GM12878 (cell line): ENCODE results near the gene KRTAP1-1. TPM values are rescaled to one million over a fixed set of nuclear protein-coding genes. Genes with fewer than 3 reads are reported as not detected.

Experiments used
- ATAC-seq: fragments of 200-7000 bp; cut with Tn5 transposase; 3 replicates; pipeline ENCODE4 v1.9.1; 2020; ENCODE audit warnings: mild to moderate bottlenecking, moderate library complexity
- BruUV-seq: library from RNA; stranded (reverse); fragments of 400-500 nt; replicated peaks from 2 replicates; lab custom pipeline; 2021; lab: Mats Ljungman, UMichigan
- CTCF ChIA-PET: fragments of 300-600 bp; sonication (Branson Sonifier 250); formaldehyde crosslinking; extraction: SDS; loops from one replicate; lab custom pipeline; 2021; ENCODE audit warnings: inconsistent platforms; lab: Yijun Ruan, JAX
- POLR2A ChIA-PET: fragments of 350-600 bp; formaldehyde crosslinking; extraction: SDS; loops from one replicate; lab custom pipeline; 2021; ENCODE audit warnings: inconsistent platforms; lab: Charles Lee
- RAD21 ChIA-PET: fragments of 300-600 bp; sonication (Branson Sonifier 250); formaldehyde crosslinking; loops from one replicate; lab custom pipeline; 2023; ENCODE audit warnings: antibody characterized with exemption; ENCODE audit not compliant: unreplicated experiment; lab: Charles Lee
- SMC1A ChIA-PET: fragments of 300-600 bp; sonication (Branson Sonifier 250); formaldehyde crosslinking; loops from one replicate; lab custom pipeline; 2023; ENCODE audit not compliant: unreplicated experiment, uncharacterized antibody; lab: Charles Lee
- DNase-seq: peaks from one replicate; pipeline ENCODE4 v3.0.0-alpha.2; 2011; ENCODE audit warnings: low read depth, low spot score
- FAIRE-seq: peaks from 3 replicates; lab custom pipeline; 2011; peaks lifted over from hg19 to GRCh38; lab: Jason Lieb, UNC
- H2AFZ ChIP-seq: 2 replicates; pipeline ENCODE4 v1.6.0; 2011; ENCODE audit warnings: low read depth, low read length, control low read depth; ENCODE audit not compliant: control insufficient read depth
- H3K27ac ChIP-seq: 2 replicates; pipeline ENCODE4 v1.5.1; 2011; ENCODE audit warnings: control low read depth; ENCODE audit not compliant: control insufficient read depth, insufficient read depth
- H3K27me3 ChIP-seq, 2 experiments: replicated peaks in 1 of 2; 2 replicates each; pipeline versions ENCODE4 v1.6.0 to v1.6.1; 2011; ENCODE audit warnings: low read length in 1 of 2; ENCODE audit not compliant: control insufficient read depth in 2 of 2, insufficient read depth in 2 of 2
- H3K36me3 ChIP-seq, 2 experiments: 2 replicates each; pipeline ENCODE4 v1.5.1; 2011; ENCODE audit warnings: low read length in 1 of 2; ENCODE audit not compliant: control insufficient read depth in 2 of 2, insufficient read depth in 2 of 2
- H3K4me1 ChIP-seq: 2 replicates; pipeline ENCODE4 v1.6.1; 2011; ENCODE audit warnings: mild to moderate bottlenecking, low read length, moderate library complexity, mixed read lengths; ENCODE audit not compliant: control insufficient read depth, insufficient read depth
- H3K4me2 ChIP-seq: 2 replicates; pipeline ENCODE4 v1.6.0; 2011; ENCODE audit warnings: control low read depth; ENCODE audit not compliant: control insufficient read depth, insufficient read depth
- H3K4me3 ChIP-seq: fragments of 200-600 bp; sonication (generic); 2 replicates; pipeline ENCODE4 v1.5.1; 2016
- H3K79me2 ChIP-seq: 2 replicates; pipeline ENCODE4 v1.6.0; 2011; ENCODE audit warnings: low read length; ENCODE audit not compliant: control insufficient read depth, insufficient read depth
- H3K9ac ChIP-seq: 2 replicates; pipeline ENCODE4 v1.8.0; 2011; ENCODE audit warnings: low read length, control low read depth, mixed read lengths; ENCODE audit not compliant: control insufficient read depth, insufficient read depth
- H3K9me3 ChIP-seq: replicated peaks from 3 replicates; pipeline ENCODE4 v1.5.1; 2011; ENCODE audit warnings: mild to moderate bottlenecking, low read length; ENCODE audit not compliant: control insufficient read depth, insufficient read depth
- H4K20me1 ChIP-seq: 2 replicates; pipeline ENCODE4 v1.6.0; 2011; ENCODE audit not compliant: control insufficient read depth, insufficient read depth
- ATF2 ChIP-seq: IDR thresholded peaks from 2 replicates; pipeline ENCODE4 v1.6.1; 2012; ENCODE audit warnings: low read length, inconsistent platforms
- ATF3 ChIP-seq: IDR thresholded peaks from 2 replicates; pipeline ENCODE4 v1.6.1; 2011; ENCODE audit warnings: low read depth, mild to moderate bottlenecking, low read length, moderate library complexity, borderline replicate concordance; ENCODE audit errors: extremely low read depth
- BCLAF1 ChIP-seq: fragments of 450-650 bp; IDR thresholded peaks from 2 replicates; pipeline ENCODE4 v1.6.1; 2017; ENCODE audit warnings: antibody characterized with exemption, mild to moderate bottlenecking, moderate library complexity
- BRCA1 ChIP-seq: IDR thresholded peaks from 2 replicates; pipeline ENCODE4 v1.6.1; 2011; ENCODE audit warnings: low read depth, low read length, improper control_type of control experiment
- EED ChIP-seq: sonication (generic); IDR thresholded peaks from 2 replicates; pipeline ENCODE4 v1.6.1; 2016; ENCODE audit warnings: antibody characterized with exemption, low read depth
- LARP7 ChIP-seq: fragments of 450-650 bp; IDR thresholded peaks from 2 replicates; pipeline ENCODE4 v1.6.1; 2017; ENCODE audit warnings: mild to moderate bottlenecking
- MTA2 ChIP-seq: fragments of 450-650 bp; IDR thresholded peaks from 2 replicates; pipeline ENCODE4 v1.6.1; 2016; ENCODE audit warnings: low read depth, mild to moderate bottlenecking, moderate library complexity
- NFYA ChIP-seq: IDR thresholded peaks from 2 replicates; pipeline ENCODE4 v1.6.1; 2011; ENCODE audit warnings: low read depth, mild to moderate bottlenecking, low read length, improper control_type of control experiment, borderline replicate concordance
- NKRF ChIP-seq: fragments of 450-650 bp; conservative IDR thresholded peaks from 2 replicates; pipeline ENCODE4 v1.6.1; 2017; ENCODE audit warnings: mild to moderate bottlenecking, moderate library complexity
- TARDBP ChIP-seq: IDR thresholded peaks from 2 replicates; pipeline ENCODE4 v1.6.1; 2016; ENCODE audit warnings: borderline replicate concordance
- TBL1XR1 ChIP-seq: IDR thresholded peaks from 2 replicates; pipeline ENCODE4 v1.6.1; 2012; ENCODE audit warnings: low read depth, low read length, improper control_type of control experiment
- TCF3 ChIP-seq: IDR thresholded peaks from 2 replicates; pipeline ENCODE4 v1.6.1; 2012; ENCODE audit warnings: low read depth, mild to moderate bottlenecking, low read length, borderline replicate concordance; ENCODE audit not compliant: insufficient read depth
- ZBTB33 ChIP-seq: fragments of 450-650 bp; IDR thresholded peaks from 2 replicates; pipeline ENCODE4 v1.6.1; 2017; ENCODE audit warnings: mild to moderate bottlenecking
- ZSCAN29 ChIP-seq: fragments of 450-650 bp; IDR thresholded peaks from 2 replicates; pipeline ENCODE4 v1.6.1; 2017; ENCODE audit warnings: mild to moderate bottlenecking, moderate library complexity
- WGBS: methylation state at CpG from one replicate; pipeline ENCODE4 v1.1.6; 2016; ENCODE audit warnings: low lambda C conversion rate; ENCODE audit not compliant: insufficient replicate concordance, insufficient coverage; ENCODE audit errors: missing lambda C conversion rate; 5-methylcytosine and 5-hydroxymethylcytosine counted together
- in situ Hi-C: fragments of 300-500 bp; cut with MboI; formaldehyde crosslinking; loops from 9 replicates; pipeline ENCODE4 v1.14.3; 2018; ENCODE audit warnings: mixed read lengths
- intact Hi-C: fragments of 100-400 bp; cut with micrococcal nuclease; formaldehyde crosslinking; loops from one replicate; pipeline ENCODE4 v1.14.2; 2022; ENCODE audit not compliant: unreplicated experiment
- polyA plus RNA-seq, 11 experiments: library from polyadenylated mRNA; depleted of rRNA in 4 of 11; unstranded in 6 of 11; stranded (reverse) in 5 of 11; fragments of >200 nt; fragmentation: Nextera tagmentation in 4 of 11; fragmentation: Illumina TruSeq in 1 of 11; extraction: Ambion mirVana in 4 of 11; extraction: Trizol in 1 of 11; gene quantifications; 1 replicate in 1 of 11; 2 replicates in 10 of 11; pipeline versions ENCODE4 v1.2.1 to v1.2.3, GENCODE V29; 2011 to 2016; ENCODE audit warnings: inconsistent platforms in 2 of 11, missing spikeins in 2 of 11, low read depth in 1 of 11
- total RNA-seq, 4 experiments: library from RNA; depleted of rRNA in 3 of 4; stranded (reverse); fragments of >200 nt in 3 of 4; fragmentation: Illumina TruSeq in 1 of 4; extraction: Trizol in 1 of 4; gene quantifications; 2 replicates each; pipeline versions ENCODE4 v1.2.1 to v1.2.3, GENCODE V29; 2013 to 2021

Gene KRTAP1-1
- total and polyA plus RNA-seq, 10 of the 15 experiments (the other 5 are each of a cell fraction or from before 2014, with no cell fraction given), result not detected

GRCh38 chr17:41012326-41013120, 28.7 kb downstream of the KRTAP1-1 start:
- Histone ChIP-seq H3K27me3 (peaks cover 0 to 3% of the 10 kb centered on the region in 2 experiments; a peak in 2 of 4 replicates), H3K9ac (no peak overlapping the region), H3K4me1 (no peaks in the 10 kb centered on the region), H3K27ac (no peak overlapping the region), H3K4me2 (no peak overlapping the region), H3K4me3 (no peak overlapping the region), H3K9me3 (no peaks in the 10 kb centered on the region), H3K79me2 (no peaks in the 10 kb centered on the region), H3K36me3 (no peaks in the 10 kb centered on the region), H4K20me1 (no peaks in the 10 kb centered on the region), H2AFZ (no peak overlapping the region)
- WGBS, result 33% methylated on average over 6 of the region's 6 CpGs
- no TSS peak for BruUV-seq
- POLR2A ChIA-PET, result no interaction called here
- DNase-seq (no peak), FAIRE-seq (no peak), ATAC-seq (no peak)
- intact Hi-C loops (no loop called here), in situ Hi-C loops (no loop called here)
- RAD21 ChIA-PET, result no interaction called here
- CTCF ChIA-PET, result no interaction called here
- SMC1A ChIA-PET, result no interaction called here
- TF ChIP-seq EED (no peak), TBL1XR1 (no peak), NKRF (no peak), MTA2 (no peak), ZBTB33 (no peak), BCLAF1 (no peak), TCF3 (no peak), ATF3 (no peak), TARDBP (no peak), NFYA (no peak), ZSCAN29 (no peak), LARP7 (no peak), BRCA1 (no peak), ATF2 (no peak)
